Activated CD4-positive, alpha-beta T cell treated with anti-CD3 and anti-CD28 coated beads, Interleukin-10, Interleukin-2, amounts not matched to agents 100 ng/mL and 50 ng/mL, durations not matched to agents 16 hours and 8 hours (primary cell): ENCODE results near the gene HIGD2A.
A peak's percentile ranks its signal among the peaks of the same experiment; 100 is the strongest.
"Not testable (repeated sequence)": the region's sequence is repeated elsewhere in the genome, so short reads cannot be mapped to it uniquely, and the experiment has no call there.

Experiments
- DNase-seq: peaks from one replicate; pipeline ENCODE4 v3.0.0-alpha.2; 2020

The HIGD2A gene

GRCh38 chr5:176396330-176396729, 7.8 kb downstream of the HIGD2A start:
- DNase-seq: no peak

GRCh38 chr5:176397736-176398420, 9.3 kb downstream of the HIGD2A start:
- no peak for DNase-seq

GRCh38 chr5:176400382-176401156, 12.0 kb downstream of the HIGD2A start:
- DNase-seq: no peak

GRCh38 chr5:176401281-176402205, 13.0 kb downstream of the HIGD2A start:
- no peak for DNase-seq

GRCh38 chr5:176405656-176406435, 17.3 kb downstream of the HIGD2A start:
- no peak for DNase-seq

GRCh38 chr5:176406436-176407052, 18.0 kb downstream of the HIGD2A start:
- DNase-seq: no peak

- no peak for DNase-seq
Measured at GRCh38 chr5:176407456-176408251, 19.1 kb downstream of the HIGD2A start.

- not testable (repeated sequence) for DNase-seq
Measured at GRCh38 chr5:176408252-176408573, 19.7 kb downstream of the HIGD2A start.

- no peak for DNase-seq
Measured at GRCh38 chr5:176408590-176408989, 20.0 kb downstream of the HIGD2A start.

GRCh38 chr5:176409765-176410164, 21.2 kb downstream of the HIGD2A start:
- no peak for DNase-seq

- DNase-seq: no peak
Measured at GRCh38 chr5:176410486-176411180, 22.1 kb downstream of the HIGD2A start.

- DNase-seq: no peak
Measured at GRCh38 chr5:176412517-176413254, 24.1 kb downstream of the HIGD2A start.

- no peak for DNase-seq
Measured at GRCh38 chr5:176413255-176413565, 24.7 kb downstream of the HIGD2A start.

- DNase-seq: no peak
Measured at GRCh38 chr5:176413709-176414191, 25.2 kb downstream of the HIGD2A start.

- DNase-seq: no peak
Measured at GRCh38 chr5:176414704-176415103, 26.2 kb downstream of the HIGD2A start.

- DNase-seq: no peak
Measured at GRCh38 chr5:176415240-176415951, 26.8 kb downstream of the HIGD2A start.

- DNase-seq: peak; percentile 92
Measured at GRCh38 chr5:176415952-176416924, 27.7 kb downstream of the HIGD2A start, which contains the start of gene CLTB. TSS of gene CLTB (minus strand) at chr5:176416539. CDS start at chr5:176416363, 176 bp downstream.

- DNase-seq: no peak
Measured at GRCh38 chr5:176416965-176417364, 28.4 kb downstream of the HIGD2A start.
